ENCODE data around the gene PARK7.

PARK7 gene

GRCh38 chr1:7987528-7987927, 26.0 kb downstream of the PARK7 start:
- H3K9ac ChIP-seq (ENCODE audit: low read length), result no peak overlapping the region
- H3K9me3 ChIP-seq (ENCODE audit: low read length), result no peaks in the 10 kb centered on the region
- H3K27ac ChIP-seq (ENCODE audit: low read depth, low read length), result no peak overlapping the region
- no peaks in the 10 kb centered on the region for H3K27me3 ChIP-seq (ENCODE audit: control insufficient read depth in 1 of 2, insufficient read depth in 2 of 2, low read length in 2 of 2)
- peaks cover 13% of the 10 kb centered on the region for H3K4me1 ChIP-seq (ENCODE audit: insufficient read depth, low read length)
- H3K4me3 ChIP-seq (ENCODE audit: low read depth in 1 of 2, low read length in 2 of 2), result no peak overlapping the region
- H3K36me3 ChIP-seq (ENCODE audit: insufficient read depth, low read length), result peaks cover 38% of the 10 kb centered on the region

DNA sequence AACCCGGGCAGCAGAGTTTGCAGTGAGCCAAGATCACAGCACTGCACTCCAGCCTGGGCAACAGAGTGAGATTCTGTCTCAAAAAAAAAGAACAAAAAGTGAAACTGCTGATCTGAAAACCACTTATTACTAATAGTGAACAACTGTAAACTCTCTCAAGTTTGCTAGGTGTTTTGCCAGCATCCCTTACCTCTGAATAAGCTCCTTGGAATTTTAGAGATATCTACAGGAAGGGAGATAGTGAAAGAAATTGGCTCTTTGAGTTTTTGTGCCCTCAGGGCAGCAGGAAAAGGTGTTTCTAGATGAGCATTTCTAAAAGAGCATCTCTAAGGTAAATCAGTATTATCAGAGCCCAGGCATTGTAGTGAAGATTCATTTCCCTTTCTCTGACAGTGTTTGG, 27.1 kb downstream of the PARK7 start:
- Histone ChIP-seq H3K36me3 (ENCODE audit: insufficient read depth, low read length) (peaks cover 31% of the 10 kb centered on the region), H3K9me3 (ENCODE audit: low read length) (no peaks in the 10 kb centered on the region), H3K27me3 (ENCODE audit: control insufficient read depth in 1 of 2, insufficient read depth in 2 of 2, low read length in 2 of 2) (no peaks in the 10 kb centered on the region), H3K27ac (ENCODE audit: low read depth, low read length) (no peak overlapping the region), H3K4me3 (ENCODE audit: low read depth in 1 of 2, low read length in 2 of 2) (no peak overlapping the region), H3K4me1 (ENCODE audit: insufficient read depth, low read length) (peaks cover 11% of the 10 kb centered on the region), H3K9ac (ENCODE audit: low read length) (no peak overlapping the region)

DNA sequence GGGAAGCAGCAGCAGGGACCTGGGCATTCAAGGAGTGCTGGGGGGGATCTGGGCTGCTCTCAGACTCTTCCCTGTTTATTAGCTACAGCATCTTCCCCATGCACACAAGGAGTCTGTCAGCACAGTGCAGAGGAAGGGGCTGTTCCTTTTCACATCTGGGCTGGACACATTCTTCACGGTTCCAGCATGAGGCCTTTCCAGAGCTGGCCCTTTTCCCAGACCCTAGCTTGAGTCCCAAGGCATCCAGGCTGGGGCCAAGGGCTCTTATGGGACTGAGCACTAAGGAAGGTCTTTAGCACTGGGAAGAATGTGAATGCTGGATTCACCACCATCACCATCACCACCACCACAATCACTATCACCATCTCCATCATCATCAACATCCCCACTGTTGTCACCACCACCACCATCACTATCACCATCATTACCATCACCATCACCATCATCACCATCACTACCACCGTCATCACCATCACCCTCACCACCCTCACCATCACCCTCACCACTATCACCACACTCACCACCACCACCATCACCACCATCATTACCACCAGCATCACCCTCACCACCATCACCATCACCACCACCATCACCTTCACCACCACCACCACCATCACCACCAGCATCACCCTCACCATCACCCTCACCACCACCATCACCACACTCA, 28.4 kb downstream of the PARK7 start:
- Histone ChIP-seq H3K9ac (ENCODE audit: low read length) (no peak overlapping the region), H3K27ac (ENCODE audit: low read depth, low read length) (no peak overlapping the region), H3K36me3 (ENCODE audit: insufficient read depth, low read length) (peaks cover 18% of the 10 kb centered on the region), H3K9me3 (ENCODE audit: low read length) (no peaks in the 10 kb centered on the region), H3K4me3 (ENCODE audit: low read depth in 1 of 2, low read length in 2 of 2) (no peak overlapping the region), H3K4me1 (ENCODE audit: insufficient read depth, low read length) (peaks cover 11% of the 10 kb centered on the region), H3K27me3 (ENCODE audit: control insufficient read depth in 1 of 2, insufficient read depth in 2 of 2, low read length in 2 of 2) (no peaks in the 10 kb centered on the region)

GRCh38 chr1:7991504-7992440, 30.3 kb downstream of the PARK7 start:
- no peak overlapping the region for H3K9ac ChIP-seq (ENCODE audit: low read length)
- no peaks in the 10 kb centered on the region for H3K27me3 ChIP-seq (ENCODE audit: control insufficient read depth in 1 of 2, insufficient read depth in 2 of 2, low read length in 2 of 2)
- H3K36me3 ChIP-seq (ENCODE audit: insufficient read depth, low read length), result no peaks in the 10 kb centered on the region
- H3K4me3 ChIP-seq (ENCODE audit: low read depth in 1 of 2, low read length in 2 of 2), result no peak overlapping the region
- H3K4me1 ChIP-seq (ENCODE audit: insufficient read depth, low read length), result peaks cover 11% of the 10 kb centered on the region
- H3K9me3 ChIP-seq (ENCODE audit: low read length), result no peaks in the 10 kb centered on the region
- H3K27ac ChIP-seq (ENCODE audit: low read depth, low read length), result no peak overlapping the region

DNA sequence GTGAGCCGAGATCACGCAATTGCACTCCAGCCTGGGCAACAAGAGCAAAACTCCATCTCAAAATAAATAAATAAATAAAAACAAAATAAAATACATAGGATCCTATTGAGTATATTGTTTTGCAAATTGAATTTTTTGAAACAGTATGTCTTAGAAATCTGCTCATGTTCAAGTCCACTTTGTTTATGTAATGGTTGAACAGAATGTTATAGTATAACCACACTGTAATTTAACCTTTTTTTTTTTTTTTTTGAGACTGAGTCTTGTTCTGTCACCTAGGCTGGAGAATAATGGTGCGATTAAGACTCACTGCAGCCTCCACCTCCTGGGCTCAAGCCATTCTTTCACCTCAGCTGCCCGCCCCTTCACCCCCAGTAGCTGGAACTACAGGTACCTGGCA, 31.4 kb downstream of the PARK7 start:
- Histone ChIP-seq H3K9ac (ENCODE audit: low read length) (no peak overlapping the region), H3K27ac (ENCODE audit: low read depth, low read length) (no peak overlapping the region), H3K4me3 (ENCODE audit: low read depth in 1 of 2, low read length in 2 of 2) (no peak overlapping the region), H3K9me3 (ENCODE audit: low read length) (no peaks in the 10 kb centered on the region), H3K36me3 (ENCODE audit: insufficient read depth, low read length) (no peaks in the 10 kb centered on the region), H3K4me1 (ENCODE audit: insufficient read depth, low read length) (peaks cover 11% of the 10 kb centered on the region), H3K27me3 (ENCODE audit: control insufficient read depth in 1 of 2, insufficient read depth in 2 of 2, low read length in 2 of 2) (no peaks in the 10 kb centered on the region)

GRCh38 chr1:7993593-7994479, 32.3 kb downstream of the PARK7 start:
- Histone ChIP-seq H3K27me3 (ENCODE audit: control insufficient read depth in 1 of 2, insufficient read depth in 2 of 2, low read length in 2 of 2) (no peaks in the 10 kb centered on the region), H3K9me3 (ENCODE audit: low read length) (no peaks in the 10 kb centered on the region), H3K4me1 (ENCODE audit: insufficient read depth, low read length) (peaks cover 11% of the 10 kb centered on the region), H3K36me3 (ENCODE audit: insufficient read depth, low read length) (no peaks in the 10 kb centered on the region), H3K4me3 (ENCODE audit: low read depth in 1 of 2, low read length in 2 of 2) (no peak overlapping the region), H3K27ac (ENCODE audit: low read depth, low read length) (no peak overlapping the region), H3K9ac (ENCODE audit: low read length) (no peak overlapping the region)

GRCh38 chr1:7994827-7995226, 33.3 kb downstream of the PARK7 start:
- Histone ChIP-seq H3K27ac (ENCODE audit: low read depth, low read length) (no peak overlapping the region), H3K9me3 (ENCODE audit: low read length) (no peaks in the 10 kb centered on the region), H3K4me3 (ENCODE audit: low read depth in 1 of 2, low read length in 2 of 2) (no peak overlapping the region), H3K4me1 (ENCODE audit: insufficient read depth, low read length) (peaks cover 4% of the 10 kb centered on the region), H3K9ac (ENCODE audit: low read length) (no peak overlapping the region), H3K27me3 (ENCODE audit: control insufficient read depth in 1 of 2, insufficient read depth in 2 of 2, low read length in 2 of 2) (no peaks in the 10 kb centered on the region), H3K36me3 (ENCODE audit: insufficient read depth, low read length) (no peaks in the 10 kb centered on the region)

GRCh38 chr1:7995437-7995836, 33.9 kb downstream of the PARK7 start:
- Histone ChIP-seq H3K4me3 (ENCODE audit: low read depth in 1 of 2, low read length in 2 of 2) (no peak overlapping the region), H3K36me3 (ENCODE audit: insufficient read depth, low read length) (no peaks in the 10 kb centered on the region), H3K9ac (ENCODE audit: low read length) (no peak overlapping the region), H3K9me3 (ENCODE audit: low read length) (no peaks in the 10 kb centered on the region), H3K4me1 (ENCODE audit: insufficient read depth, low read length) (no peaks in the 10 kb centered on the region), H3K27ac (ENCODE audit: low read depth, low read length) (no peak overlapping the region), H3K27me3 (ENCODE audit: control insufficient read depth in 1 of 2, insufficient read depth in 2 of 2, low read length in 2 of 2) (no peaks in the 10 kb centered on the region)

- Histone ChIP-seq H3K4me1 (ENCODE audit: insufficient read depth, low read length) (no peaks in the 10 kb centered on the region), H3K4me3 (ENCODE audit: low read depth in 1 of 2, low read length in 2 of 2) (no peak overlapping the region), H3K36me3 (ENCODE audit: insufficient read depth, low read length) (no peaks in the 10 kb centered on the region), H3K9ac (ENCODE audit: low read length) (no peak overlapping the region), H3K9me3 (ENCODE audit: low read length) (no peaks in the 10 kb centered on the region), H3K27me3 (ENCODE audit: control insufficient read depth in 1 of 2, insufficient read depth in 2 of 2, low read length in 2 of 2) (no peaks in the 10 kb centered on the region), H3K27ac (ENCODE audit: low read depth, low read length) (no peak overlapping the region)
These were observed 40.9 kb downstream of the PARK7 start for GRCh38 chr1:8002329-8002910.

DNA sequence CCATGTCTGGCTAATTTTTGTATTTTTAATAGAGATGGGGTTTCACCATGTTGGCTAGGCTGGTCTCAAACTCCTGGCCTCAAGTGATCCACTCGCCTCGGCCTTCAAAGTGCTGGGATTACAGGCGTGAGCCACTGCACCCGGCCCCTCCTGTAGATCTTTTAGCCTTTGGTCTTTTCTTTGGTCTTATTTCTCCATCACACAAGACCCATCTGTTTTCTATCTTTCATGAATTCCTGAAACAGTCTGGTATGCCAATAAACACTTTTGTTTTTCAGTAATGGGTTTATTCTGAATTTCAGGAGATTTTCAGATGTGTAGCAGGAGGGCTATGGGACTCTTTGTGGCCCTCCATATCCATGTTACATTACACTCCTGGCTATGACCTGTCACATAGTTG, 41.4 kb downstream of the PARK7 start:
- H3K4me1 ChIP-seq (ENCODE audit: insufficient read depth, low read length), result no peaks in the 10 kb centered on the region
- no peak overlapping the region for H3K27ac ChIP-seq (ENCODE audit: low read depth, low read length)
- H3K4me3 ChIP-seq (ENCODE audit: low read depth in 1 of 2, low read length in 2 of 2), result no peak overlapping the region
- H3K9me3 ChIP-seq (ENCODE audit: low read length), result no peaks in the 10 kb centered on the region
- no peaks in the 10 kb centered on the region for H3K27me3 ChIP-seq (ENCODE audit: control insufficient read depth in 1 of 2, insufficient read depth in 2 of 2, low read length in 2 of 2)
- no peaks in the 10 kb centered on the region for H3K36me3 ChIP-seq (ENCODE audit: insufficient read depth, low read length)
- no peak overlapping the region for H3K9ac ChIP-seq (ENCODE audit: low read length)

Measured in muscle layer of colon (tissue), 2 donors.